SK-N-SH (cell line): Measurements from ENCODE around the gene TTC7B. TPM values are rescaled to one million over a fixed set of nuclear protein-coding genes. Genes with fewer than 3 reads are reported as not detected.

Source experiments
- CTCF ChIA-PET: fragments of 300-600, 350-600 bp; formaldehyde crosslinking; extraction: SDS; loops from one replicate; lab custom pipeline; 2021; lab: Yijun Ruan, JAX
- POLR2A ChIA-PET: fragments of 350-600 bp; sonication (Branson Sonifier 250); formaldehyde crosslinking; extraction: SDS; loops from one replicate; lab custom pipeline; 2020; ENCODE audit warnings: antibody characterized with exemption, inconsistent platforms; lab: Yijun Ruan, JAX
- DNase-seq: peaks from one replicate; pipeline ENCODE4 v3.0.0; 2012
- H2AFZ ChIP-seq: fragments of 200-600 bp; sonication (generic); 2 replicates; pipeline ENCODE4 v1.8.1; 2016; ENCODE audit warnings: antibody characterized with exemption, mild to moderate bottlenecking, low read depth
- H3F3A ChIP-seq: fragments of 200-600 bp; sonication (generic); replicated peaks from 2 replicates; pipeline ENCODE3; 2016; ENCODE audit warnings: antibody characterized with exemption, mild to moderate bottlenecking; ENCODE audit not compliant: insufficient read depth
- H3K27ac ChIP-seq, 2 experiments: fragments of 200-500 bp in 1 of 2; fragments of 200-600 bp in 1 of 2; sonication (Bioruptor generic) in 1 of 2; sonication (generic), shearing (Covaris generic) in 1 of 2; 2 replicates each; pipeline versions ENCODE4 v1.5.1 to v1.6.1; 2014 to 2016; ENCODE audit warnings: low read depth in 2 of 2, inconsistent platforms in 1 of 2, low read length in 1 of 2, mild to moderate bottlenecking in 1 of 2, mixed read lengths in 1 of 2
- H3K27me3 ChIP-seq: fragments of 200-600 bp; sonication (generic), shearing (Covaris generic); 2 replicates; pipeline ENCODE4 v1.6.1; 2016; ENCODE audit warnings: mixed run types; ENCODE audit not compliant: insufficient read depth
- H3K36me3 ChIP-seq, 2 experiments: fragments of 200-500 bp in 1 of 2; fragments of 200-600 bp in 1 of 2; sonication (Bioruptor generic) in 1 of 2; sonication (generic) in 1 of 2; replicated peaks in 1 of 2; 2 replicates each; pipeline versions ENCODE3 to v1.5.1; 2014 to 2016; ENCODE audit warnings: low read length in 1 of 2, mild to moderate bottlenecking in 1 of 2; ENCODE audit not compliant: insufficient read depth in 2 of 2, control insufficient read depth in 1 of 2
- H3K4me1 ChIP-seq, 2 experiments: fragments of 200-500 bp in 1 of 2; fragments of 200-600 bp in 1 of 2; sonication (Bioruptor generic) in 1 of 2; sonication (generic), shearing (Covaris generic) in 1 of 2; 2 replicates each; pipeline versions ENCODE4 v1.5.1 to v1.6.1; 2014 to 2016; ENCODE audit warnings: low read depth in 1 of 2, low read length in 1 of 2, mixed run types in 1 of 2; ENCODE audit not compliant: insufficient read depth in 2 of 2, control insufficient read depth in 1 of 2
- H3K4me2 ChIP-seq: fragments of 200-600 bp; sonication (generic), shearing (Covaris generic); 2 replicates; pipeline ENCODE4 v1.6.1; 2017; ENCODE audit warnings: mixed run types
- H3K4me3 ChIP-seq, 2 experiments: fragments of 200-500 bp in 1 of 2; fragments of 200-600 bp in 1 of 2; sonication (Bioruptor generic) in 1 of 2; sonication (generic), shearing (Covaris generic) in 1 of 2; 2 replicates each; pipeline versions ENCODE4 v1.5.1 to v1.8.1; 2014 to 2016; ENCODE audit warnings: low read depth in 2 of 2, inconsistent platforms in 1 of 2, low read length in 1 of 2, mild to moderate bottlenecking in 1 of 2, mixed read lengths in 1 of 2, moderate library complexity in 1 of 2
- H3K79me2 ChIP-seq: fragments of 200-600 bp; sonication (generic); 2 replicates; pipeline ENCODE4 v1.8.1; 2017; ENCODE audit warnings: mild to moderate bottlenecking; ENCODE audit not compliant: insufficient read depth
- H3K9ac ChIP-seq: fragments of 200-600 bp; sonication (generic); 2 replicates; pipeline ENCODE4 v1.6.1; 2017; ENCODE audit warnings: mixed run types
- H3K9me2 ChIP-seq: fragments of 200-600 bp; sonication (generic); 2 replicates; pipeline ENCODE4 v1.6.1; 2017; ENCODE audit warnings: mixed run types
- H3K9me3 ChIP-seq: fragments of 200-600 bp; sonication (generic); 2 replicates; pipeline ENCODE4 v1.6.1; 2017; ENCODE audit warnings: mixed run types, mild to moderate bottlenecking, moderate library complexity
- H4K20me1 ChIP-seq: fragments of 200-600 bp; sonication (generic); 2 replicates; pipeline ENCODE4 v1.6.1; 2017; ENCODE audit warnings: mild to moderate bottlenecking, mixed run types; ENCODE audit not compliant: insufficient read depth
- FOXJ3 ChIP-seq: sonication (generic); formaldehyde crosslinking; IDR thresholded peaks from 2 replicates; pipeline ENCODE4 v1.5.1; 2020; ENCODE audit warnings: mild to moderate bottlenecking, missing genetic modification reagents
- FOXM1 ChIP-seq: IDR thresholded peaks from 2 replicates; pipeline ENCODE4 v1.4.0; 2012; ENCODE audit warnings: low read depth, mild to moderate bottlenecking
- JUND ChIP-seq: IDR thresholded peaks from 2 replicates; pipeline ENCODE4 v1.4.0; 2012
- MAX ChIP-seq: IDR thresholded peaks from 2 replicates; pipeline ENCODE4 v1.4.0; 2012; ENCODE audit warnings: low read depth
- MEF2A ChIP-seq: IDR thresholded peaks from 2 replicates; pipeline ENCODE4 v1.4.0; 2012; ENCODE audit warnings: low read depth, borderline replicate concordance
- NFIC ChIP-seq: IDR thresholded peaks from 2 replicates; pipeline ENCODE4 v1.4.0; 2012; ENCODE audit warnings: borderline replicate concordance
- NRF1 ChIP-seq: IDR thresholded peaks from 2 replicates; pipeline ENCODE4 v1.6.1; 2012; ENCODE audit warnings: low read depth, mild to moderate bottlenecking, low read length
- POLR2AphosphoS5 ChIP-seq: IDR thresholded peaks from 2 replicates; pipeline ENCODE4 v1.6.1; 2012; ENCODE audit warnings: low read depth, low read length
- RAD21 ChIP-seq: IDR thresholded peaks from 2 replicates; pipeline ENCODE4 v1.6.1; 2012; ENCODE audit warnings: mild to moderate bottlenecking, low read length
- SMC3 ChIP-seq: IDR thresholded peaks from 2 replicates; pipeline ENCODE4 v1.6.1; 2012; ENCODE audit warnings: low read depth, low read length, improper control_type of control experiment
- WGBS: methylation state at CpG from one replicate; pipeline ENCODE4 v1.1.6; 2017; ENCODE audit warnings: low lambda C conversion rate; 5-methylcytosine and 5-hydroxymethylcytosine counted together
- polyA plus RNA-seq, 3 experiments: library from polyadenylated mRNA; depleted of rRNA; stranded (reverse); fragments of >200 nt; gene quantifications; 2 replicates each; pipeline ENCODE4 v1.2.3, GENCODE V29; 2012
- TF ChIP-seq, protein P1 (sequence below): fragments of 150-350 bp; IDR thresholded peaks from 2 replicates; pipeline ENCODE4 v1.6.1; 2017; ENCODE audit warnings: antibody characterized with exemption, low read length, low read depth, borderline replicate concordance

The TTC7B gene
- polyA plus RNA-seq, 1 of the 3 experiments (the other 2 are of a cell fraction) = 43.1 TPM

DNA sequence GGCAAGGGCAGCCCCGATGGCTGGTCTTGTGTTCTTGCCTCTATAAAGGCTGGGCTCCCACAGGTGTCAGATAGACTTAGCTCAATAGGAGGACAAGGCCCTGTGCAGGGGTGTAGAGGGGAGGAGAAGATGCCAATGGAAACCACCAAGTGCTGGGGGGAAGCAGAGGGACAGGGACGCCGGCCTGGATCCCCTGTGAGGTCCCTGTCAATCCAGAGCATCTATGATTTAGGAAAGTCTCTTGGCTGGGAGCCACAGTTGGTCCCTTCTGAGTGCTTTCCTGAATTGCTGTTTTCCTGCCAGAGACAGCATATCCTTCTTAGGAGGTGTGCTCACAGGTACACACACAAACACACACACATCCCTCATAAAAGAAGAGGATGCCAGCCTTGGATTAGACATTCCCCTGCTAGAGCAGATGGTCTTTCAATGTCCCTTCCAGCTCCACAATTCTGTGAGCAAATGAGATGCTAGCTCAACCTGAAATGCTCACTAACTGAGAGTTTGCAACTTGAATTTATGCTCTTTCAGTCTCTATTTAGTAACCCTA lies 62.7 kb downstream of the TTC7B start:
- peaks cover 6% of the 10 kb centered on the region; the same call in 1 of the 2 replicates for H3K9me3 ChIP-seq
- H4K20me1 ChIP-seq = no peaks in the 10 kb centered on the region
- TF ChIP-seq NFIC = no peak
- TF ChIP-seq FOXJ3 (CRISPR knock-in tag) = no peak
- no peak for TF ChIP-seq POLR2AphosphoS5
- no peak for TF ChIP-seq NRF1
- no peak for TF ChIP-seq FOXM1
- TF ChIP-seq, protein P1, sequence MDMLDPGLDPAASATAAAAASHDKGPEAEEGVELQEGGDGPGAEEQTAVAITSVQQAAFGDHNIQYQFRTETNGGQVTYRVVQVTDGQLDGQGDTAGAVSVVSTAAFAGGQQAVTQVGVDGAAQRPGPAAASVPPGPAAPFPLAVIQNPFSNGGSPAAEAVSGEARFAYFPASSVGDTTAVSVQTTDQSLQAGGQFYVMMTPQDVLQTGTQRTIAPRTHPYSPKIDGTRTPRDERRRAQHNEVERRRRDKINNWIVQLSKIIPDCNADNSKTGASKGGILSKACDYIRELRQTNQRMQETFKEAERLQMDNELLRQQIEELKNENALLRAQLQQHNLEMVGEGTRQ = no peak
- TF ChIP-seq JUND = no peak
- no peak overlapping the region for H3K4me3 ChIP-seq
- H3K9me2 ChIP-seq = no peaks in the 10 kb centered on the region
- H3K27ac ChIP-seq = no peak overlapping the region
- H3K36me3 ChIP-seq = peaks cover 0 to 6% of the 10 kb centered on the region in 2 experiments
- no peak for DNase-seq
- H2AFZ ChIP-seq = no peak overlapping the region
- H3K9ac ChIP-seq = no peak overlapping the region
- no peaks in the 10 kb centered on the region for H3K27me3 ChIP-seq
- POLR2A ChIA-PET = interaction anchor here (0.9 kb wide), 1 partner anchor 14 kb away, joined by 3 read pairs; no protein-coding TSS in a partner anchor
- H3K4me2 ChIP-seq = no peak overlapping the region
- 96% methylated on average over 3 of the region's 3 CpGs for WGBS
- H3K79me2 ChIP-seq = no peaks in the 10 kb centered on the region
- CTCF ChIA-PET = interaction anchor here (1.3 to 2.0 kb wide), 5 partner anchors 9 to 452 kb away, joined by 3 to 6 read pairs (median 3); no protein-coding TSS in a partner anchor
- H3K4me1 ChIP-seq = peaks cover 0 to 7% of the 10 kb centered on the region in 2 experiments; a peak in 3 of 4 replicates
- peaks cover 3% of the 10 kb centered on the region for H3F3A ChIP-seq

DNA sequence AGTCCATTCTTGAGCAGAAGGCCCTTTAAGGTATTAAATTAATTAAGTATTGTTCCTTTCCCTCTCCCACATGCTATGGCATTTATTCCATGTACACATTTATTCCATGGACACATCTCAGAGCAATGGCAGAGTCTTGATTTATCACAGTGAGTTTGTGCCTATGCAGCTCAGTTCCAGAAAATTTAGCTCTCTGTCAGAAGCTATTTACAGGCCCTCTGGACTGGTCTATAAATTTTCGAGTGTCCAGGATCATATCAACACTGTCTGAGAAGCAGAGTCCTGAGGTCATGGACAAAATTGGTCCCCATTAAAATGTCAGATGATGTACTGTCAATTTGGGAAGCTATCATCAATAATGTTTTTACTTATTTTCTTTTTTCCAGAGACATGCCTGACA lies 65.5 kb downstream of the TTC7B start:
- Histone ChIP-seq H3K27ac (no peak overlapping the region), H4K20me1 (no peaks in the 10 kb centered on the region), H3K9me3 (peaks cover 18% of the 10 kb centered on the region; the same call in 1 of the 2 replicates), H3K4me1 (no peaks in the 10 kb centered on the region), H3K27me3 (no peaks in the 10 kb centered on the region), H3K4me3 (no peak overlapping the region), H3F3A (no peaks in the 10 kb centered on the region), H3K79me2 (no peaks in the 10 kb centered on the region), H3K4me2 (no peak overlapping the region), H3K9ac (no peak overlapping the region), H2AFZ (no peak overlapping the region), H3K36me3 (peaks cover 0 to 20% of the 10 kb centered on the region in 2 experiments), H3K9me2 (no peaks in the 10 kb centered on the region)
- CTCF ChIA-PET = interaction anchor here (0.7 to 2.1 kb wide), 3 partner anchors 10 to 351 kb away, joined by 3 to 6 read pairs (median 6); no protein-coding TSS in a partner anchor
- WGBS = 82% methylated on average over 1 of the region's 1 CpG
- DNase-seq = no peak
- TF ChIP-seq, protein P1 = no peak
- TF ChIP-seq MEF2A (no peak), RAD21 (no peak), SMC3 (no peak), MAX (no peak)
- POLR2A ChIA-PET = no interaction called here
